SK-N-SH treated with all-trans-retinoic acid at 6 μM for 48 hours (cell line): ENCODE measurements around the gene KCND2.

ENCODE experiments used
- CSDC2 ChIP-seq: fragments of 250-450 bp; sonication (Bioruptor Pico); IDR thresholded peaks from 2 replicates; pipeline ENCODE4 v1.5.0; 2020; ENCODE audit warnings: mild to moderate bottlenecking, moderate library complexity
- OSR1 ChIP-seq: fragments of 250-450 bp; sonication (Bioruptor Pico); IDR thresholded peaks from 2 replicates; pipeline ENCODE4 v1.8.0; 2022; ENCODE audit warnings: moderate library complexity, mild to moderate bottlenecking, inconsistent platforms
- PATZ1 ChIP-seq: fragments of 250-450 bp; sonication (Bioruptor Pico); IDR thresholded peaks from 2 replicates; pipeline ENCODE4 v1.8.0; 2020; ENCODE audit warnings: mild to moderate bottlenecking, moderate library complexity, borderline replicate concordance
- PPARA ChIP-seq: fragments of 250-450 bp; sonication (Bioruptor Pico); IDR thresholded peaks from 2 replicates; pipeline ENCODE4 v1.5.0; 2020; ENCODE audit warnings: mild to moderate bottlenecking, borderline replicate concordance
- RARB ChIP-seq: fragments of 250-450 bp; sonication (Bioruptor Pico); IDR thresholded peaks from 2 replicates; pipeline ENCODE4 v1.8.0; 2021; ENCODE audit warnings: mild to moderate bottlenecking, moderate library complexity
- ZC3H10 ChIP-seq: fragments of 250-450 bp; sonication (Bioruptor Pico); IDR thresholded peaks from 2 replicates; pipeline ENCODE4 v1.5.1; 2021; ENCODE audit warnings: mild to moderate bottlenecking, moderate library complexity
- ZFP30 ChIP-seq: fragments of 450-650 bp; formaldehyde crosslinking; IDR thresholded peaks from 2 replicates; pipeline ENCODE4 v1.5.0; 2022; ENCODE audit warnings: mild to moderate bottlenecking, moderate library complexity
- ZNF8 ChIP-seq: fragments of 450-650 bp; formaldehyde crosslinking; IDR thresholded peaks from 2 replicates; pipeline ENCODE4 v1.5.0; 2020; ENCODE audit warnings: mild to moderate bottlenecking, moderate library complexity
- TF ChIP-seq, protein P1 (sequence below): fragments of 250-450 bp; sonication (Bioruptor Pico); IDR thresholded peaks from 2 replicates; pipeline ENCODE4 v1.5.1; 2020; ENCODE audit warnings: low read depth, mild to moderate bottlenecking, moderate library complexity
- TF ChIP-seq, protein P2 (sequence below): fragments of 250-450 bp; sonication (Bioruptor Pico); IDR thresholded peaks from 2 replicates; pipeline ENCODE4 v1.5.1; 2021; ENCODE audit warnings: mild to moderate bottlenecking, moderate library complexity

DNA sequence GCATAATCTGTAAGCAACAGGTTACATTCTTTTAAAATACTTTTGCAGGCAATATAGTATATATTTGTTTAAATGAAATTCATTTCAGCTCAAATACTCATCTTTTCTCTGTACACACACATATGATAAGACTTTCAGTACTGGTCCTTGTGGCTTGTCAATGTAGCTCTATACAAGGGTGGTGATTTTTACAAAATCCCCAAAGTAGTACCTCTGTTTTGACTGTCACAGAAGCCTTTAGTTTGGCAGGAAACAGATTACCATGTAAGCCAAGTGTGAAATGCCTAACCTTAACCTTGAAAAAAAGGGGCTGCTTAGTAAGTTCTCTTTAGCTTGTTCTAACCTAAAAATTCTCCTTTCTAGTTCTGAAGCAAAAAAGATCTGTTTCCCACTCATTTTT, 87.9 kb downstream of the KCND2 start:
- TF ChIP-seq CSDC2 (CRISPR knock-in tag) (no peak), ZC3H10 (CRISPR knock-in tag) (no peak), OSR1 (CRISPR knock-in tag) (no peak), RARB (no peak), PPARA (no peak), ZFP30 (CRISPR knock-in tag) (no peak), ZNF8 (CRISPR knock-in tag) (no peak), PATZ1 (CRISPR knock-in tag) (no peak)
- TF ChIP-seq, protein P1, sequence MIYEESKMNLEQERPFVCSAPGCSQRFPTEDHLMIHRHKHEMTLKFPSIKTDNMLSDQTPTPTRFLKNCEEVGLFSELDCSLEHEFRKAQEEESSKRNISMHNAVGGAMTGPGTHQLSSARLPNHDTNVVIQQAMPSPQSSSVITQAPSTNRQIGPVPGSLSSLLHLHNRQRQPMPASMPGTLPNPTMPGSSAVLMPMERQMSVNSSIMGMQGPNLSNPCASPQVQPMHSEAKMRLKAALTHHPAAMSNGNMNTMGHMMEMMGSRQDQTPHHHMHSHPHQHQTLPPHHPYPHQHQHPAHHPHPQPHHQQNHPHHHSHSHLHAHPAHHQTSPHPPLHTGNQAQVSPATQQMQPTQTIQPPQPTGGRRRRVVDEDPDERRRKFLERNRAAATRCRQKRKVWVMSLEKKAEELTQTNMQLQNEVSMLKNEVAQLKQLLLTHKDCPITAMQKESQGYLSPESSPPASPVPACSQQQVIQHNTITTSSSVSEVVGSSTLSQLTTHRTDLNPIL = no peak
- TF ChIP-seq, protein P2, sequence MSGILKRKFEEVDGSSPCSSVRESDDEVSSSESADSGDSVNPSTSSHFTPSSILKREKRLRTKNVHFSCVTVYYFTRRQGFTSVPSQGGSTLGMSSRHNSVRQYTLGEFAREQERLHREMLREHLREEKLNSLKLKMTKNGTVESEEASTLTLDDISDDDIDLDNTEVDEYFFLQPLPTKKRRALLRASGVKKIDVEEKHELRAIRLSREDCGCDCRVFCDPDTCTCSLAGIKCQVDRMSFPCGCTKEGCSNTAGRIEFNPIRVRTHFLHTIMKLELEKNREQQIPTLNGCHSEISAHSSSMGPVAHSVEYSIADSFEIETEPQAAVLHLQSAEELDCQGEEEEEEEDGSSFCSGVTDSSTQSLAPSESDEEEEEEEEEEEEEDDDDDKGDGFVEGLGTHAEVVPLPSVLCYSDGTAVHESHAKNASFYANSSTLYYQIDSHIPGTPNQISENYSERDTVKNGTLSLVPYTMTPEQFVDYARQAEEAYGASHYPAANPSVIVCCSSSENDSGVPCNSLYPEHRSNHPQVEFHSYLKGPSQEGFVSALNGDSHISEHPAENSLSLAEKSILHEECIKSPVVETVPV (CRISPR knock-in tag) = no peak
